Measurements from ENCODE around the gene NOS3. TPM values are rescaled to one million over a fixed set of nuclear protein-coding genes. Genes with fewer than 3 reads are reported as not detected.

The NOS3 gene
- total and polyA plus RNA-seq, 2 of the 13 experiments (the other 11 are each of a cell fraction or from before 2014, with no cell fraction given): 3.7 to 7.5 TPM

- no peaks in the 10 kb centered on the region for H3K36me3 ChIP-seq (replicated peaks in 1 of 2; ENCODE audit: control insufficient read depth in 1 of 2, insufficient read depth in 2 of 2, low read length in 2 of 2)
- 26% methylated on average over 6 of the region's 9 CpGs for WGBS (ENCODE audit: low lambda C conversion rate)
- no peaks in the 10 kb centered on the region for H3K9me3 ChIP-seq (ENCODE audit: low read length)
- ChIA-PET POLR2A (no interaction called here), CTCF (ENCODE audit: low intra/inter-chr PET ratio, low total read pairs) (no interaction called here)
- DNase-seq (ENCODE audit: low spot score): no peak
- no peaks in the 10 kb centered on the region for H3K4me1 ChIP-seq (ENCODE audit: insufficient read depth, low read length)
- no peak overlapping the region for H3K4me2 ChIP-seq (ENCODE audit: low read depth, low read length)
- no peak overlapping the region for H3K9ac ChIP-seq (ENCODE audit: insufficient read depth, low read depth, low read length)
- no peak for ATAC-seq
- no peak for FAIRE-seq
- no peak overlapping the region for H3K27ac ChIP-seq (ENCODE audit: extremely low read length, insufficient read depth, low read length)
- H3K4me3 ChIP-seq (replicated peaks in 1 of 3; ENCODE audit: insufficient read depth in 1 of 3, low read depth in 2 of 3, low read length in 3 of 3): no peak overlapping the region
- H3K79me2 ChIP-seq (ENCODE audit: insufficient read depth, low read length): no peaks in the 10 kb centered on the region
- intact Hi-C loops (cut with micrococcal nuclease; ENCODE audit: unreplicated experiment) (no loop called here), in situ Hi-C loops (cut with HindIII; ENCODE audit: extremely low pct_ligation_motif_present, low pct_unique_long_range_greater_than_20kb) (no loop called here)
- TF ChIP-seq, protein P1, sequence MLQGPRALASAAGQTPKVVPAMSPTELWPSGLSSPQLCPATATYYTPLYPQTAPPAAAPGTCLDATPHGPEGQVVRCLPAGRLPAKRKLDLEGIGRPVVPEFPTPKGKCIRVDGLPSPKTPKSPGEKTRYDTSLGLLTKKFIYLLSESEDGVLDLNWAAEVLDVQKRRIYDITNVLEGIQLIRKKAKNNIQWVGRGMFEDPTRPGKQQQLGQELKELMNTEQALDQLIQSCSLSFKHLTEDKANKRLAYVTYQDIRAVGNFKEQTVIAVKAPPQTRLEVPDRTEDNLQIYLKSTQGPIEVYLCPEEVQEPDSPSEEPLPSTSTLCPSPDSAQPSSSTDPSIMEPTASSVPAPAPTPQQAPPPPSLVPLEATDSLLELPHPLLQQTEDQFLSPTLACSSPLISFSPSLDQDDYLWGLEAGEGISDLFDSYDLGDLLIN (CRISPR knock-in tag; IDR thresholded peaks at IDR 0.05; ENCODE audit: borderline replicate concordance): no peak
- no peak for TF ChIP-seq PCBP1 (IDR thresholded peaks at IDR 0.05; ENCODE audit: borderline replicate concordance, low read depth, low read length)
- TF ChIP-seq ETS1 (CRISPR knock-in tag; IDR thresholded peaks at IDR 0.05): no peak
- no peak for TF ChIP-seq PHB2 (IDR thresholded peaks at IDR 0.05; ENCODE audit: partially characterized antibody)
- no peak for TF ChIP-seq TRAFD1 (CRISPR knock-in tag; IDR thresholded peaks at IDR 0.05; ENCODE audit: borderline replicate concordance)
- TF ChIP-seq AKAP8 (CRISPR knock-in tag; IDR thresholded peaks at IDR 0.05): no peak
- no peaks in the 10 kb centered on the region for H4K20me1 ChIP-seq (ENCODE audit: insufficient read depth, low read length)
- H2AFZ ChIP-seq (ENCODE audit: low read length): no peak overlapping the region
- no TSS peak for BruUV-seq (replicated peaks)
- H3K27me3 ChIP-seq (ENCODE audit: control insufficient read depth in 1 of 2, insufficient read depth in 2 of 2, low read length in 2 of 2): peaks cover 10 to 38% of the 10 kb centered on the region in 2 experiments; a peak in 3 of 5 replicates
Measured at GRCh38 chr7:150956395-150957132, 34.3 kb upstream of the NOS3 start.
